Mucosa of stomach (tissue), 1 donor: Measurements from ENCODE around the gene MCC.

Experiments
- H3K27me3 ChIP-seq: one replicate; pipeline ENCODE4 v1.7.0; 2013; ENCODE audit warnings: mild to moderate bottlenecking, low read length; ENCODE audit not compliant: control insufficient read depth, insufficient read depth
- H3K36me3 ChIP-seq: one replicate; pipeline ENCODE4 v1.7.0; 2013; ENCODE audit warnings: low read length; ENCODE audit not compliant: control insufficient read depth, insufficient read depth
- H3K4me1 ChIP-seq: one replicate; pipeline ENCODE4 v1.7.0; 2013; ENCODE audit warnings: mild to moderate bottlenecking, low read length; ENCODE audit not compliant: control insufficient read depth, insufficient read depth
- H3K4me3 ChIP-seq: one replicate; pipeline ENCODE4 v1.7.0; 2013; ENCODE audit warnings: low read length
- H3K9ac ChIP-seq: one replicate; pipeline ENCODE4 v1.7.0; 2013; ENCODE audit warnings: mild to moderate bottlenecking, low read length, moderate library complexity
- H3K9me3 ChIP-seq: one replicate; pipeline ENCODE4 v1.7.0; 2013; ENCODE audit warnings: mild to moderate bottlenecking, low read length, moderate library complexity; ENCODE audit not compliant: control insufficient read depth
- donor health status: Pancreatic carcinoma.

The MCC gene

DNA sequence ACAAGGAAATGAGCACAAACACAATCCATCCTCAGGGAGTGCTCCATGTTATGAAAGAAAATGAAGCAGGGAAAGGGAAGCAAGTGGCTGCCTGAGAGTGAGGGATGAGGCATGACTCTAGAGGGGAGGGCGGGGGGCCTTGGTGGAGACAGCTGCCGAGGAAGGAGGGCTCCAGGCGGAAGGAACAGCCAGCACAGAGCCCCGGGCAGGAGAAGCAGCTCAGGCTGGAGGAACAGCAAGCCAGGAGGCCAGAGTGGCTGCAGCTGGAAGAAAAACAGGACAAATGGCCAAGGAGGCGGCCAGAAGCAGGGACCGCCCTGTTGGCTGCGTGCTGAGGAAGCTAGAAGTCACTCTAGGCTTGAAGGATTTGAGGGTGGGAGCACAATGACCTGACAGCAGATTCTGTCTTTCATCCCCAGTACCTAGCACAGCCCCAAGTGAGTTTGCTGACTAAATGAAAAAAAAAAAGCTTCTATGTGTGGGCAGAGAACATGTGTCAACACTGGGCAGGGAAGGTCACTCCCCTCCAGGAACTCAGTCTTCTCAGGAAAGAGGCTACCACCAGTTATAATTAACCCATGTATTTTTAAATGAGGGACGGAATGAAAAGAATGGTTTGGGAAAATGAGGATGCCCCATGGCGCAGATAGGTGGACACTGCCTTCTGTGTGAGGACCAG is 368.9 kb downstream of the MCC start:
- H3K9ac ChIP-seq: no peak overlapping the region
- H3K4me1 ChIP-seq: peaks cover 14% of the 10 kb centered on the region
- no peak overlapping the region for H3K4me3 ChIP-seq
- H3K27me3 ChIP-seq: no peaks in the 10 kb centered on the region
- H3K36me3 ChIP-seq: no peaks in the 10 kb centered on the region
- no peaks in the 10 kb centered on the region for H3K9me3 ChIP-seq

DNA sequence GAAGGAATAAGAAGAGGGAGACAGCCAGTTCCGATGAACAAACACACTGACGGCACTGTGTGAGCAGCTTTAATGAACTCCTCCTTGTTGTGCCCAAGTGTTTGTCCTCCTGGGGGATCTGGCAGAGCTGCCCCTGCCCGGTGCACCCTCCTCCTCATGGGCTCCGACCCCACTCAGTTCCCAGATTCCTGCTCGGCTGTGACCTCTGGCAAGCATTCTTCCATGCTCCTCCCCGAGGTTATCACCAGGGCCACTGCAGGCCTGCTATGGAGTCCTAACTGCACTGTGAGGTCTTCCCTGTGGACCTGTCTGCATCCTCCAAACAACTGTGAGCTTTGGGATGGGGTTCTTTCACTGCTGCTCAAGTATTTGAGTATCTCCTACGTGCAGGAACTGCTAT is 369.5 kb downstream of the MCC start:
- Histone ChIP-seq H3K4me3 (no peak overlapping the region), H3K9ac (no peak overlapping the region), H3K9me3 (no peaks in the 10 kb centered on the region)

DNA sequence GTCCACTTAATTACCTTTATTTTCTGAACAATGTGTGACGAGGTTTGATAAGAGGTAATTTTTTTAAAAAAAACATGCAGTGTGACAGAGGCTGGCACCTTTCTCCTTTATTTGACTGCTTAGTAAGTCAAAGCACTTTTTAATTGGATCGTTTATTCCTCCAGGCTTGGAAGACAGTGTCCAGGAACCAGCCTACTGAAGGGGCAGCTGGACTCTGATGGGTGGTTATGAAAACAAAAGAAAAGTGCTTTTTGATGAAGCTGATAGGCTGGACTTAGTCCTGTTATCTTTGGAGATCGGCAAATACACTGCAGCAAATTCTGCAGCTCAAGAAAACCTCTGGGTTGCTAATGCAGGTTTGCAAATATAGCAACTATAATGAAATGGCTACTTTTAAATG is 370.0 kb downstream of the MCC start:
- Histone ChIP-seq H3K9ac (no peak overlapping the region), H3K4me1 (peaks cover 14% of the 10 kb centered on the region), H3K36me3 (no peaks in the 10 kb centered on the region), H3K9me3 (no peaks in the 10 kb centered on the region), H3K27me3 (no peaks in the 10 kb centered on the region), H3K4me3 (no peak overlapping the region)

More for the DNA sequence above, 369.5 kb downstream of the MCC start:
- H3K4me1 ChIP-seq: peaks cover 14% of the 10 kb centered on the region
- H3K27me3 ChIP-seq: no peaks in the 10 kb centered on the region
- no peaks in the 10 kb centered on the region for H3K36me3 ChIP-seq

DNA sequence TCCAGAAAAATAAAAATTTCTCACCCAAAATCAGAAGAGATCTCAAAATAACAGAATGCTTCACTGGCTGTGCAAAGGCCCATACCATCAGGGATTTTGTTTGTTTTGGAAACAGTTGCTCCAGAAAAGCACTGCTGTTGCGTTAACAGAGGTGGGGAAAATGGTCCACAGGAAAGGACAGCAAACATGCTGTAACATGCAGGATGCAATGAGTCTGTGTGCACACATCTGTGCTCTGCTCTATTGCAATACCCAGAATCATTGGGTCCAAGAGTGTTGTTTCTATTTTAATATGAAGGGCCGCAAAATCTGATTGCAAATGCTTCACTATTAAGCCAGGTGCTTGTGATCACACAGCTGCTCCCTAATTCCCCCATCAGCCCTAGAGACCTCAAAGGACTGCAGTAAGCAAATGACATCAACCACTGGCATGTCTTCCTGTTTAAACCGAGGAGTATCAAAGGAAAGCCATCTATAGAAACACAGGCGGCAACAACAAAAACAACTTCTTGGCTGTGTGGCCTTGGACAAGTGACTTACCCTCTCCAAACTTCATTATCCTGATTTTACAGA is 370.6 kb downstream of the MCC start:
- Histone ChIP-seq H3K9ac (no peak overlapping the region), H3K4me1 (peaks cover 19% of the 10 kb centered on the region)

DNA sequence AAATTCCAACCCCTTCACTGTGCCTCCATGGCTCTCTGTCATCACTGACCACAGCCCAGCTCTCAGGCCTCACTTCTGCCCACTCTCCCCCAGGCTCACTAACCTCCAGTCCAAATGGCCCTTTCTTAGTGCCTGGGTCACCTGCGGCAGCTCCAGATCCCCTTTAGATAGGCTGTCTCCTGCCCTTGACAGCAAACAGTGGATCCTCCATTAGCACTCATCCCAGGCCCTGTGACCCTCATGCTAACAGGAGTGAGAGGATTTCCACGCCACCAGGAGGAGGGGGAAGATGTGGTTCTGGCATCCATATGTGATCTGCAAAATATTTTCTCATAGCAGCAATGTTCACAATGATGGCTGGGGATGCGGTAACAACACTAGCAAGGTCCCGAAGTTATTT is 372.3 kb downstream of the MCC start:
- peaks cover 22% of the 10 kb centered on the region for H3K4me1 ChIP-seq
- no peaks in the 10 kb centered on the region for H3K36me3 ChIP-seq
- no peaks in the 10 kb centered on the region for H3K27me3 ChIP-seq
- H3K9ac ChIP-seq: no peak overlapping the region
- H3K4me3 ChIP-seq: no peak overlapping the region
- no peaks in the 10 kb centered on the region for H3K9me3 ChIP-seq

More for the DNA sequence above, 370.6 kb downstream of the MCC start:
- Histone ChIP-seq H3K36me3 (no peaks in the 10 kb centered on the region), H3K9me3 (no peaks in the 10 kb centered on the region), H3K4me3 (no peak overlapping the region), H3K27me3 (no peaks in the 10 kb centered on the region)

DNA sequence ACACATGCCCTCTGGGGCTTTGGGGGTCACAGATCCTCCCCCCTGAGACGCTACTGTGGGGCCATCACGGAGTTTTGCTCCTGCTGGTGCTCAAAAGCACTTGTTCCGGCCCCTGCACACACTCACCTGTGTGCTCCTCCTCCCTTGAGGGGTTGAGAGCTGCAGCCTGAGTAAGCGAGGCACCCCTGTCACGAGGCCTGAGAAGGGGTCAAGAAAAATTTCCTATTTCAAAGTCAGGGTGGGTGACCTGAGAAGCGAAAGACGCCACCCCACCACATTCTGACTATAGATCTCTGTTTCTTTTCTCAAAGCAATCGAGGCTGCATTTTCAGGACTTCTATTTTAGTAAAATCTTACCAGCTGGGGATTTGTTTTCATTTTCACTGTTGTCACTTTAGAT is 373.2 kb downstream of the MCC start:
- no peaks in the 10 kb centered on the region for H3K27me3 ChIP-seq

DNA sequence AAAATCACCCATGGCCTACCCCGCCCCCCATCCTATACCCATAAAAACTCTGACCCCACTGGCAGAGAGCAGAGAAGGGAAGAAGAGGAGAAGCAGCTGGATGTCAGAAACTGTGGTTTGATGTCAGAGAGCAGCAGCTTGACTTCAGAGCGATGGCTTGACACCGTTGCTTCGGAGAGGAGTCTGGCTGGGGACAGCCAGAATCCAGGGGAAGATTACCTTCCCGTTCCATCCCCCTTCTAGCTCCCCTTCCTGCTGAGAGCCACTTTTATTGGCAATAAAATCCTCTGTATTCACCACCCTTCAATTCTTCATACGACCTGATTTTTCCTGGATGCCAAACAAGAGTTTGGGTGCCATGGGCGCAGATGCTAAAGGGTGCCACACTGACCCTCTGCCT is 373.7 kb downstream of the MCC start:
- no peaks in the 10 kb centered on the region for H3K36me3 ChIP-seq
- no peak overlapping the region for H3K9ac ChIP-seq
- no peaks in the 10 kb centered on the region for H3K9me3 ChIP-seq
- H3K4me3 ChIP-seq: no peak overlapping the region
- no peaks in the 10 kb centered on the region for H3K27me3 ChIP-seq
- peaks cover 16% of the 10 kb centered on the region for H3K4me1 ChIP-seq

More for the DNA sequence above, 373.2 kb downstream of the MCC start:
- peaks cover 21% of the 10 kb centered on the region for H3K4me1 ChIP-seq
- no peak overlapping the region for H3K9ac ChIP-seq
- no peak overlapping the region for H3K4me3 ChIP-seq
- no peaks in the 10 kb centered on the region for H3K9me3 ChIP-seq
- H3K36me3 ChIP-seq: no peaks in the 10 kb centered on the region

DNA sequence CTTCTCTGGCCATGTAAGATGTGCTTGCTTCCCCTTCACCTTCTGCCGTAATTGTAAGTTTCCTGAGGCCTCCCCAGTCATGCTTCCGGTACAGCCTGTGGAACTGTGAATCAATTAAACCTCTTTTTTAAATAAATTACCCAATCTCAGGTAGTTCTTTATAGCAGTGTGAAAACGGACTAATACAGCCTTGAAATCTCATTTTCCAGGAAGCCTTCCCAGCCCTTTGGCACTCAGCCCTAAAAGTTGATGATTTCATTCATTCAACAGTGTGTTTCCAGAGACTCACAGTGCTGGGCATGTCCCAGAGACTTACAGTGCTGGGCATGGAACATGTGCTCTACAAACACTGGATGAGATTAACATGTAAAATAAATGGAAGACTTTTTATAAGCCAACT is 375.8 kb downstream of the MCC start:
- no peaks in the 10 kb centered on the region for H3K36me3 ChIP-seq
- peaks cover 7% of the 10 kb centered on the region for H3K4me1 ChIP-seq
- no peak overlapping the region for H3K9ac ChIP-seq
- H3K4me3 ChIP-seq: no peak overlapping the region
- no peaks in the 10 kb centered on the region for H3K9me3 ChIP-seq
- H3K27me3 ChIP-seq: no peaks in the 10 kb centered on the region

DNA sequence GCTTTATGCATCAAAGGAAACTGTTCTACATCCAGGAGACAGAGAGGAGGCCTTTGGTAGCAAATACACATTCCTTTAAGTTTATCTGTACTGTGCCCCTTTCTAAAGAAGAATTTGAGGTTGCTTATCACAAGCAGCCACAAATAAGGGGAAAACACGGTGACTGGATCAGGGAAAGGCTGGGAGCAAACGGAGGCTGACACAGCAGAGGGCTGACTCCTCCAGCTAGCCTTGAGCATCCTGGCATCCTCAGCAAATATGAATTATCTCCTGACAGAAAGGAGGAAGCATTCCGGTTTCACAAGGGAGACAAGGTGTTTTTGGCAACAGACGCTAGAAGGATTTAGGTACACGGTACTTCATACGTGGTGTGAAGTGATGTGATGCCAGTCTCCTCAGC is 378.1 kb downstream of the MCC start:
- H3K27me3 ChIP-seq: no peaks in the 10 kb centered on the region
- peaks cover 7% of the 10 kb centered on the region for H3K4me1 ChIP-seq
- no peaks in the 10 kb centered on the region for H3K9me3 ChIP-seq
- no peak overlapping the region for H3K9ac ChIP-seq
- no peaks in the 10 kb centered on the region for H3K36me3 ChIP-seq
- no peak overlapping the region for H3K4me3 ChIP-seq

DNA sequence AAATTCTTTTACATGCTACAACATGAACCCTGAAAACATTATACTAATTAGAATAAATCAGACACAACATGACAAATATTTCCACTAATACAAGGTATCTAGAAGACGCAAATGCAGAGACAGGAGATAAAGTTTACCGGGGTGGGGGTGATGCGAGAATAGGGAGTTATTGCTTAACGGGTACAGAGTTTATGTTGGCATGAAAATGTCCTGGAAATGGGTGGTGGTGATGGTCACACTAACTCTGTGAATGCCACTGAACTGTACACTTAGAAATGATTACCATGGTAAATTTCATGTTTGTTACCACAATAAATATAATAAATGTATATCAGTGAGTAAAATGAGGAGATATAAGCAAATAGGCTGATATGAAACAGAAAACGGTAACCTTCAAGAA is 378.9 kb downstream of the MCC start:
- H3K4me1 ChIP-seq: peaks cover 7% of the 10 kb centered on the region
- no peak overlapping the region for H3K4me3 ChIP-seq
- no peaks in the 10 kb centered on the region for H3K36me3 ChIP-seq

DNA sequence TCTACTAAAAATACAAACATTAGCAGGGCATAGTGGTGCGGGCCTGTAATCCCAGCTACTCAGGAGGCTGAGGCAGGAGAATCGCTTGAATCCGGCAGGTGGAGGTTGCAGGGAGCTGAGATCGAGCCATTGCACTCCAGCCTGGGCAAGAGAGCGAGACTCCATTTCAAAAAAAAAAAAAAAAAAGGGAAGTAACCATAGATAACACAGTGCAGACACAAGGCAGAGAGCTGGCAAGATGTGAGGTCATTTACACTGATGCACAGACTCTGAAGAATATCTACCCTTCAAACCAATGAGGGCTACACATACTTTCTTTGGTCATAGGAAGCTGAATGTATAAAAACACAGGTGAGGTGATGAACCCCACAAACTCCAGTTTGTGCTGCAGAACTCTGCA is 379.8 kb downstream of the MCC start:
- Histone ChIP-seq H3K9ac (no peak overlapping the region), H3K9me3 (no peaks in the 10 kb centered on the region), H3K27me3 (no peaks in the 10 kb centered on the region), H3K4me3 (no peak overlapping the region), H3K4me1 (peaks cover 7% of the 10 kb centered on the region), H3K36me3 (no peaks in the 10 kb centered on the region)

More for the DNA sequence above, 378.9 kb downstream of the MCC start:
- no peak overlapping the region for H3K9ac ChIP-seq
- no peaks in the 10 kb centered on the region for H3K9me3 ChIP-seq
- H3K27me3 ChIP-seq: no peaks in the 10 kb centered on the region

DNA sequence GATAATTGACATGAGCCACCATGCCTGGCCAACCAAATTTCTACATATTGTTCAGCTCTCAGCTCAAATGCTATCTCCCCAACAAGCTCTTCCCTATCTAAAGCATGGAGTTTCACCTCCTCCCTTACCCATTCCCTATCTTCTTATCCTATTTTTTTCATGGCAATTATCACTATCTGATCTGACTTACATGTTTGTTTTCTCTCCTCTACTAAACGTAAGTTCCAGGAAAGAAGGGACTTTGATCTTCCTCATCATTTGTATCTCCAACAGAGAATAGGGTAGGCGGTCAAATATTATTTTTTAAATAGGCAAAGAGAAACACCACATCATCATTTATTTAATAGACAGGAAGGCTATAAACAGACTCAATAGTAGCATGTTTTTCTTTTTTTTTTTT is 381.4 kb downstream of the MCC start:
- Histone ChIP-seq H3K36me3 (no peaks in the 10 kb centered on the region), H3K27me3 (no peaks in the 10 kb centered on the region), H3K4me3 (no peak overlapping the region), H3K9me3 (no peaks in the 10 kb centered on the region), H3K9ac (no peak overlapping the region), H3K4me1 (no peaks in the 10 kb centered on the region)
